Measurements from ENCODE around the gene MPPED1.

DNA sequence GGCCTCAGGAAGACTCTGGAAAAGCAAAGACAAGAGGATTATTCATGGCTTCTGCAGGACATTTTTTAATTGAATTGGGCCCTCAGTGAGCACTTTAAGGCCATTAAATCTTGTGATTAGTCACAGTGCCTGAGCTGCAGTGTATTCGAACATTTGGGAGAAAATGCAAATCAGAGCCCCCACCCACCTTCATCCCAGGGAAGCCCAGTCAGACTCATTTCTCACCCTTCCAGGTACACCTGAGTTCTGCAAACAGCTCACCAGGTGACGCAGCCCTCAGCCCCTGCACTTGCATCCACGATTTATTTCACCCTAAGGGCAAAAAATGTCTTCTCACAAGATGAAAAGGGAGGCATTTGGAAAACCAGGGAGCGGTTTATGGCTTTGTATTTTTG is 128.7 kb downstream of the MPPED1 start:
- TF ChIP-seq, protein P1, sequence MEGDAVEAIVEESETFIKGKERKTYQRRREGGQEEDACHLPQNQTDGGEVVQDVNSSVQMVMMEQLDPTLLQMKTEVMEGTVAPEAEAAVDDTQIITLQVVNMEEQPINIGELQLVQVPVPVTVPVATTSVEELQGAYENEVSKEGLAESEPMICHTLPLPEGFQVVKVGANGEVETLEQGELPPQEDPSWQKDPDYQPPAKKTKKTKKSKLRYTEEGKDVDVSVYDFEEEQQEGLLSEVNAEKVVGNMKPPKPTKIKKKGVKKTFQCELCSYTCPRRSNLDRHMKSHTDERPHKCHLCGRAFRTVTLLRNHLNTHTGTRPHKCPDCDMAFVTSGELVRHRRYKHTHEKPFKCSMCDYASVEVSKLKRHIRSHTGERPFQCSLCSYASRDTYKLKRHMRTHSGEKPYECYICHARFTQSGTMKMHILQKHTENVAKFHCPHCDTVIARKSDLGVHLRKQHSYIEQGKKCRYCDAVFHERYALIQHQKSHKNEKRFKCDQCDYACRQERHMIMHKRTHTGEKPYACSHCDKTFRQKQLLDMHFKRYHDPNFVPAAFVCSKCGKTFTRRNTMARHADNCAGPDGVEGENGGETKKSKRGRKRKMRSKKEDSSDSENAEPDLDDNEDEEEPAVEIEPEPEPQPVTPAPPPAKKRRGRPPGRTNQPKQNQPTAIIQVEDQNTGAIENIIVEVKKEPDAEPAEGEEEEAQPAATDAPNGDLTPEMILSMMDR (IDR thresholded peaks at IDR 0.05) = no peak
- no peak for TF ChIP-seq POLR2A (IDR thresholded peaks at IDR 0.05)

All from body of pancreas (tissue), 4 donors.